ENCODE data around the gene TSHZ2.

TSHZ2 gene

DNA sequence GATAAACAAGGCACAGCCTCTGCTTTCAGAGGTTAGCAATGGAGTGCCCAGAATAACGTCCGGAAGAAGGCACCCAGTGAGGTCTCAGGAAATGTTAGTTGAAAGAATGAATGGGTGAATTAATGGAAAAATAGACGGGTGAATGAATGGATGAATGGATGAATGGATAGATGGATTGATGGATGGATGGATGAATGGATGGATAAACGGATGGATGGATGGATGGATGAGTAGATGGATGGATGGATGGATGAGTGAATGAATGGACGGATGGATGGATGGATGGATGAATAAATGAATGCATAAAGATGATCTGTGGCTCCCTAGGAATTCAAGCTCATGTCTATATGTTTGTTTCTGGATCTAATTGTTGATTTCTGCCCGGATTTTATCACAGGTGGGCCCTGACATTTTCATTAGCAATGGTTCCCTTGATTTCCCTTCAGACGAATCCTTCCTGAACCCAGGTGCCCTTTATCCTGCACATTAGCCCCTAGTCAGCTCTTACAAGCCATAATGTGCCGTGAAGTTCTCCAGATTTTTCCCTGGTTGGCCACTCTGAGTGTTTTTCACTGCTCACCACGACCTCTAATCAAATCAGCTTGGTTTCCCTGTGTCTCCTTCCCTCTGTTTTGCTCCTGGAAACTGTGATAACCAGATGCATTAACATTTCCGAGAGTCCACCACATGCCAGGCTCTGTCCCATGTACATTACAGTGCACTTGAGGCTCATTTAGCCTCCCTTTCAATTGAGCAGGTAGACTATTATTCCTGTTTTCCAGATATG is 22.2 kb downstream of the TSHZ2 start:
- H3K27me3 ChIP-seq (replicated peaks; ENCODE audit: control insufficient read depth, insufficient read depth, low read length): no peaks in the 10 kb centered on the region
- no peak for TF ChIP-seq CTCF (IDR thresholded peaks at IDR 0.05; ENCODE audit: insufficient read depth, low read length, poor library complexity, severe bottlenecking)
- no peak overlapping the region for H3K4me3 ChIP-seq (replicated peaks; ENCODE audit: low read depth, low read length)
- H3K36me3 ChIP-seq (ENCODE audit: control insufficient read depth, insufficient read depth, low read length): no peaks in the 10 kb centered on the region
- DNase-seq (ENCODE audit: extremely low read depth, insufficient read length): no peak

DNA sequence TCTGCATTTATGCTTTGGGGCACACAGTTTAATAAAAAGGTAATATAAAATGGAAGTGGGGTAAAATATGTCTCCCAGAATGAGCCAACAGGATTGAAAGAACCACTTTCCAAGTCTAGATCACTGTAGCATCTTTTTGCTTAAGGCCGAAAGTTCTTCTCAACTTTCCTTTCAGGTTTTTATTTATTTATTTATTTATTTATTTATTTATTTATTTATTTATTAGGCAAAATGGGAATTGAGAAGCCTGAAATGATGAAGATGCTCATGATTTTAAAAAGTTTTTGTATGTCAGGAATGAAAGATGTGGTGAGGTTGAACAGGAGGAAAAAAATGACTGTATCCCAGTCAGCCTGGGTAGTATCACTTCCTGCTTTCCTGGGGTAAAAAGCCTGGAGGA is 24.0 kb downstream of the TSHZ2 start:
- no peak for DNase-seq (ENCODE audit: extremely low read depth, insufficient read length)
- Histone ChIP-seq H3K36me3 (ENCODE audit: control insufficient read depth, insufficient read depth, low read length) (no peaks in the 10 kb centered on the region), H3K27me3 (replicated peaks; ENCODE audit: control insufficient read depth, insufficient read depth, low read length) (no peaks in the 10 kb centered on the region), H3K4me3 (replicated peaks; ENCODE audit: low read depth, low read length) (no peak overlapping the region)
- TF ChIP-seq CTCF (IDR thresholded peaks at IDR 0.05; ENCODE audit: insufficient read depth, low read length, poor library complexity, severe bottlenecking): no peak

- TF ChIP-seq CTCF (IDR thresholded peaks at IDR 0.05; ENCODE audit: insufficient read depth, low read length, poor library complexity, severe bottlenecking): no peak
- Histone ChIP-seq H3K36me3 (ENCODE audit: control insufficient read depth, insufficient read depth, low read length) (no peaks in the 10 kb centered on the region), H3K27me3 (replicated peaks; ENCODE audit: control insufficient read depth, insufficient read depth, low read length) (no peaks in the 10 kb centered on the region), H3K4me3 (replicated peaks; ENCODE audit: low read depth, low read length) (no peak overlapping the region)
- DNase-seq (ENCODE audit: extremely low read depth, insufficient read length): no peak
Measured at GRCh38 chr20:52996658-52997057, 24.5 kb downstream of the TSHZ2 start.

GRCh38 chr20:52998268-52998667 is 26.1 kb downstream of the TSHZ2 start:
- Histone ChIP-seq H3K4me3 (replicated peaks; ENCODE audit: low read depth, low read length) (no peak overlapping the region), H3K36me3 (ENCODE audit: control insufficient read depth, insufficient read depth, low read length) (no peaks in the 10 kb centered on the region), H3K27me3 (replicated peaks; ENCODE audit: control insufficient read depth, insufficient read depth, low read length) (no peaks in the 10 kb centered on the region)
- no peak for DNase-seq (ENCODE audit: extremely low read depth, insufficient read length)
- no peak for TF ChIP-seq CTCF (IDR thresholded peaks at IDR 0.05; ENCODE audit: insufficient read depth, low read length, poor library complexity, severe bottlenecking)

DNA sequence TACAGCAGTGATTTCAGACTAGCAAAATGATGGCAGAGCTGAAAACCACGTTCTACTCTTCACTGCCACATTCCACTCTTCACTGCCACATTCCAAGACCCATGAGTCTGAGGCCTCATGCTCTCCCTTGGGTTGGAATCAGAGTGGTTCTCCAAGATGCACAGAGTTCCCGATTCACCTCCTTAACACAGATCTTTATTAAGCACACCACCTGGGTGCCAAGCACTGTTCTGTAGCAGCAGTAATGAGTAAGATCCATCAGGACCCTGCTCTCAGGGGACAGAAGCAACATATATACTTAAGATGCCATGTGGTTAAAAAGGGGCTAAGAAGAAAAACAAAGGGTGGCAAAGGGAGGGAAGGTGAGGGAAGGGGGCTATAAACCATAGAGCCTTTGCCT is 26.9 kb downstream of the TSHZ2 start:
- no peaks in the 10 kb centered on the region for H3K36me3 ChIP-seq (ENCODE audit: control insufficient read depth, insufficient read depth, low read length)
- H3K4me3 ChIP-seq (replicated peaks; ENCODE audit: low read depth, low read length): no peak overlapping the region
- no peak for TF ChIP-seq CTCF (IDR thresholded peaks at IDR 0.05; ENCODE audit: insufficient read depth, low read length, poor library complexity, severe bottlenecking)
- H3K27me3 ChIP-seq (replicated peaks; ENCODE audit: control insufficient read depth, insufficient read depth, low read length): no peaks in the 10 kb centered on the region
- DNase-seq (ENCODE audit: extremely low read depth, insufficient read length): no peak
